ENCODE data around the gene GPC4. TPM values are rescaled to one million over a fixed set of nuclear protein-coding genes. Genes with fewer than 3 reads are reported as not detected.
"Not testable (repeated sequence)": the region's sequence is repeated elsewhere in the genome, so short reads cannot be mapped to it uniquely, and the experiment has no call there.

The GPC4 gene
- total and polyA plus RNA-seq, 7 donors = 7.3 to 22.0 (median 12.3) TPM

GRCh38 chrX:133290076-133290475 is 125.2 kb downstream of the GPC4 start:
- no peak for TF ChIP-seq CTCF (IDR thresholded peaks at IDR 0.05)
- no peaks in the 10 kb centered on the region for H3K9me3 ChIP-seq
- no peak overlapping the region for H3K4me3 ChIP-seq
- H3K4me1 ChIP-seq = no peaks in the 10 kb centered on the region
- ATAC-seq (no peak), DNase-seq (no peak)
- WGBS, 3 donors = 74 to 98% (median 92%) methylated on average over 4 of the region's 4 CpGs
- no peaks in the 10 kb centered on the region for H3K36me3 ChIP-seq (ENCODE audit: insufficient read depth in 1 of 2, low read depth in 1 of 2)
- intact Hi-C loops (cut with DNase I) = no loop called here
- H3K27me3 ChIP-seq (ENCODE audit: insufficient read depth in 3 of 3, low read length in 2 of 3) = no peaks in the 10 kb centered on the region
- no peak overlapping the region for H3K27ac ChIP-seq

GRCh38 chrX:133287860-133288259 is 127.4 kb downstream of the GPC4 start:
- Histone ChIP-seq H3K27ac (no peak overlapping the region), H3K9me3 (no peaks in the 10 kb centered on the region), H3K4me1 (no peaks in the 10 kb centered on the region), H3K4me3 (no peak overlapping the region), H3K36me3 (ENCODE audit: insufficient read depth in 1 of 2, low read depth in 1 of 2) (no peaks in the 10 kb centered on the region), H3K27me3 (ENCODE audit: insufficient read depth in 3 of 3, low read length in 2 of 3) (no peaks in the 10 kb centered on the region)
- intact Hi-C loops (cut with DNase I) = no loop called here
- 56 to 90% (median 78%) methylated on average over 1 of the region's 1 CpG for WGBS, 3 donors
- no peak for TF ChIP-seq CTCF (IDR thresholded peaks at IDR 0.05)
- DNase-seq = no peak
- no peak for ATAC-seq

GRCh38 chrX:133285341-133285740 is 129.9 kb downstream of the GPC4 start:
- DNase-seq (no peak), ATAC-seq (no peak)
- Histone ChIP-seq H3K4me1 (no peaks in the 10 kb centered on the region), H3K27ac (no peak overlapping the region), H3K27me3 (ENCODE audit: insufficient read depth in 3 of 3, low read length in 2 of 3) (no peaks in the 10 kb centered on the region), H3K36me3 (ENCODE audit: insufficient read depth in 1 of 2, low read depth in 1 of 2) (no peaks in the 10 kb centered on the region), H3K9me3 (no peaks in the 10 kb centered on the region), H3K4me3 (no peak overlapping the region)
- TF ChIP-seq CTCF (IDR thresholded peaks at IDR 0.05) = no peak
- intact Hi-C loops (cut with DNase I) = no loop called here
- 75 to 95% (median 88%) methylated on average over 6 of the region's 6 CpGs for WGBS, 3 donors

GRCh38 chrX:133279112-133279730 is 136.1 kb downstream of the GPC4 start:
- H3K27me3 ChIP-seq (ENCODE audit: insufficient read depth in 3 of 3, low read length in 2 of 3); H3K36me3 ChIP-seq (ENCODE audit: insufficient read depth in 1 of 2, low read depth in 1 of 2); H3K4me1 ChIP-seq; DNase-seq; ATAC-seq; intact Hi-C loops (cut with DNase I); H3K9me3 ChIP-seq; H3K27ac ChIP-seq; H3K4me3 ChIP-seq: not testable (repeated sequence)
- WGBS, 3 donors = 75 to 94% (median 83%) methylated on average over 9 of the region's 9 CpGs

- intact Hi-C loops (cut with DNase I) = no loop called here
- no peaks in the 10 kb centered on the region for H3K9me3 ChIP-seq
- DNase-seq (no peak), ATAC-seq (no peak)
- H3K27me3 ChIP-seq (ENCODE audit: insufficient read depth in 3 of 3, low read length in 2 of 3) = no peaks in the 10 kb centered on the region
- no peak overlapping the region for H3K27ac ChIP-seq
- H3K36me3 ChIP-seq (ENCODE audit: insufficient read depth in 1 of 2, low read depth in 1 of 2) = no peaks in the 10 kb centered on the region
- no peaks in the 10 kb centered on the region for H3K4me1 ChIP-seq
- 76 to 93% (median 91%) methylated on average over 4 of the region's 4 CpGs for WGBS, 3 donors
- TF ChIP-seq CTCF (IDR thresholded peaks at IDR 0.05) = no peak
- no peak overlapping the region for H3K4me3 ChIP-seq
Measured at GRCh38 chrX:133273180-133273579, 142.1 kb downstream of the GPC4 start.

Measured in psoas muscle (tissue), 8 donors.